TTC549 (cell line): ENCODE results near the gene UPP1.
"Not testable (repeated sequence)": the region's sequence is repeated elsewhere in the genome, so short reads cannot be mapped to it uniquely, and the experiment has no call there.

Experiments used
- FAIRE-seq: peaks from 2 replicates; lab custom pipeline; 2012; peaks lifted over from hg19 to GRCh38; lab: Jason Lieb, UNC

UPP1 gene

DNA sequence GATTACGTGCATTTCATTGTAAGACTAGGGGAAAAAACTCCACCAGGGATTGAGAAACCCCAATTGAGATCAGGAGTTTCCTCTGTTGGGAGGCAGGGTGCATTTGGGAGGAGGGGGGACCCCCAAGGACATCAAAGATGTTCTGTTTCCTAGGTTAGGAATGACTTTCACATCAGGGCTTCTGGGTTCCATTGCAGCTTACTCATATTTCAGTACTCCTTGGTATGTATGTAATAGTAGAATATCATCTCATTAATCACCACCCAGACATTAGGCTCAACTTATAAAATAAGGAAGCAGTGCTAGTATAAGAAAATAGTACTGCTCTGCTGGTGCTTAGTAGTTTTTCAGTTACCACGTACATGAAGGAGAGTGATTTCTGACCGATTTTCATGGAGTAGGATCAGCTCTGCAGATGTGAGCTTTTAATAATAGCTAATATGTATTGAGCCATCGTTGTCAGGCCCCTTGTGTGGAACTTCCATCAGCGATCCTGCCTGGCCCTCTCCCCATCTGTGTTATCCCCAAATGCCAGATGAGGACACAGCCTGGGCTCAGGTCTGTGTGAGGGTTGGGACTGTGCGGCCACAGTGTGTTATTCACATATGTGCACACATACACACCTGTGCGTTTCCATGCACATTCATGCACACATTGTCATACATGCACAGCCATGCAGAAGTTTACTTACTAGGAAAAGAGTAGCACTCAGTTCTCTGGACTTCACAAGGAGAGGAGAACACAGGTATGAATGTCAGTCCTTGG, 23.5 kb downstream of the UPP1 start:
- no peak for FAIRE-seq

DNA sequence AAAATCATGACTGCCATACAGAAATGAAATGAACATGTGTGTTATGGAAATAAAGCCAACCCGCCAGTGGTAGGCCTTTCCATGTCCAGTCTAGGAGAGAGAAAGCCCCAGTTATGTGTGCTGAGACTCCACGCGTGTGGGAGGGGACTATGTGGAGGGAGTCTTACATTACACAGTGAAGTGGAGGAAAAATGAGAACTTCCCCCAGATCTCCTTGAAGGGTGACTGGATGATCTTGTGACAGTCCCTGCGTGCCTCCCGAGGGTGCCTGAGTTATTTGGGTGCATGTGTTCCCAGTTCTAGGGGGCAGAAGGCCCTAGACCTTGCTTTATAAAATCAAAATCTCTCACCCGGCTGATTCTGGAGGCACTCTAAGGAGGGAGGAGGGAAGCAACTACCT, 24.2 kb downstream of the UPP1 start:
- no peak for FAIRE-seq

DNA sequence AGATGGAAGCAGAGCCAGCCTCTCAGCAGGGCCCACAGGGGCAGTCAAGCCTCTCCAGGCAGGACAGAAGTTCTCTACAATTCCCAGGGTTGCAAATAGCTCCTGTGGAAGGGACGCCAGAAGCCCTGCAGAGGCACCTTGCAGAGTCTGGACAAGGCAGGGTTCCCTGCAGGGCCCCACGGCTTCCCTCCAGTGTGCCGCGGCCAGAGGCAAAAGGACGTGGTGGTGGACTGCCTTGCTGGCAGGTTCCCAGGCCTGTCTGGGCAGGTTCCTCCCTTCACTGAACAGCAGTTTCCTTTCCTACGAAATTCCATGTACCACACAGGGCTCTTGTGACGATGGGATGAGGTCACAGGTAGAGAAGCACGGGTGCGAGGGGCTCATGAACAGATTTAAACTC, 25.1 kb downstream of the UPP1 start:
- no peak for FAIRE-seq

DNA sequence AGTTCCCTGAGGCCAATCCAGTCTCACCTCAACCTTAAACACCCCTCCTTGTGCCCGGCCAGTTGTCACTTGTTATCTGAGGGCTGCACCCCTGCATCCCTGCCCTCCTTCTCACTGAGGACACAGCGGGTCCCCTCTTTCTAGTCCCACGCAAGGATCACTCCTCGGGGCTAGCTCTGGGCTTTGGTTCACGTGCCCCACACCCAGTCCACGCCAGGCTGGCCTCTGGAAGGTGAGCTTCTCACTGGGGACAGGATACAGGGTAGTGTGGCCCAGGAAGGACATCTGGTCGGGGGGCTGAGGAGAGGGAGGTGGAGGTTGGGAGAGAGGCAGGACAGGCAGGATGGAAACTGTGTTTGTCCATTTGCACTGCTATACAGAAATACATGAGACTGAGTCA, 25.5 kb downstream of the UPP1 start:
- no peak for FAIRE-seq

DNA sequence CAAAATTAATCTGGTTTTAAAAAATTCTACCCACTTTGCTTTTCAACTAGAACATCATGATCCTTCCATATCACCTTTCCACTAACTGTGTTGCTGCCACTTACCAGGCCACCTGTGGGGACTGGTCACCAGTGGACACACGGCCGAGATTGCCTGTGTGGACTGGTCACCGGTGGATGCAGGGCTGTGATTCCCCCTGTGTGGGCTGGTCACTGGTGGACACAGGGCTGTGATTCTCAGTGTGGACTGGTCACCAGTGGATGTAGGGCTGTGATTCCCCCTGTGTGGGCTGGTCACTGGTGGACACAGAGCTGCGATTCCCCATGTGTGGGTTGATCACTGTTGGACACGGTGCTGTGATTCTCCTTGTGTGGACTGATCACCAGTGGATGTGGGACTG, 27.0 kb downstream of the UPP1 start:
- FAIRE-seq, result no peak

DNA sequence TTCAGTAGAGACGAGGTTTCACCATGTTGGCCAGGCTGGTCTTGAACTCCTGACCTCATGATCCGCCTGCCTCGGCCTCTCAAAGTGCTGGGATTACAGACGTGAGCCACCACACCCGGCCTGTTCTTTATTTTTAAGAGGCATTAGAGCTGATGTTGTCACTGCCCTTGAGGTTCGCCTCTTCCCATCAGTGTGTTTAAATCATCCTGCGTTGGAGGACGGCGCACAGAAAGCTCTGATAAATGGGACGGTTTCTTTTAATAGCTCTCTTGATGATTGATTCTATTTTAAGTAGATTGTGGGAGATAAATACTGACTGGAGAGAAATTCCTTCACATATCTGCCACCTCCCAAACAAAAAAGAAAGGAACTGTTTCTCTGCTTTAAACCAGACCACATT, 29.0 kb downstream of the UPP1 start:
- no peak for FAIRE-seq

DNA sequence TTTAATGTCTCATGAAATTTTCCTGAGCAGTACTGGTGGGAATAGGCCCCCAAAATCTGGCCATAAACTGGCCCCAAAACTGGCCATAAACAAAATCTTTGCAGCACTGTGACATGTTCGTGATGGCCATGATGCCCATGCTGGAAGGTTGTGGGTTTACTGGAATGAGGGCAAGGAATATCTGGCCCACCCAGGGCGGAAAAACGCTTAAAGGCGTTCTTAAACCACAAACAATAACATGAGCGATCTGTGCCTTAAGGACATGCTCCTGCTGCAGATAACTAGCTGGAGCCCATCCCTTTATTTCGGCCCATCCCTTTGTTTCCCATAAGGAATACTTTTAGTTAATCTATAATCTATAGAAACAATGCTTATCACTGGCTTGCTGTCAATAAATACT, 31.5 kb downstream of the UPP1 start:
- not testable (repeated sequence) for FAIRE-seq

DNA sequence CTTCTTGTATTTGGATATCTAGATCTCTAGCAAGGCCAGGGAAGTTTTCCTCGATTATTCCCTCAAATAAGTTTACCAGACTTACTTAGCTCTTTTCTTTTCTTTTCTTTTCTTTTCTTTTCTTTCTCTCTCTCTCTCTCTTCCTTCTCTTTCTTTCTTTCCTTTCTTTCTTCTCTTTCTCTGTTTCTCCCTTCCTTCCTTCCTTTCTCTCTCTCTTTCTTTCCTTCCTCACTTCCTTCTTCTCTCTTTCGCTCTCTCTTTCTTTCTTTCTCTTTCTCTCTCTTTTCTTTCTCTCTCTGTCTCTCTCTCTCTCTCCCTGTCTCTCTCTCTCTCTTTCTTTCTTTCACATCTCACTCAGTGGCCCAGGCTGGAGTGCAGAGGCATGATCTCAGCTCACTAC, 37.0 kb downstream of the UPP1 start:
- FAIRE-seq, result no peak

DNA sequence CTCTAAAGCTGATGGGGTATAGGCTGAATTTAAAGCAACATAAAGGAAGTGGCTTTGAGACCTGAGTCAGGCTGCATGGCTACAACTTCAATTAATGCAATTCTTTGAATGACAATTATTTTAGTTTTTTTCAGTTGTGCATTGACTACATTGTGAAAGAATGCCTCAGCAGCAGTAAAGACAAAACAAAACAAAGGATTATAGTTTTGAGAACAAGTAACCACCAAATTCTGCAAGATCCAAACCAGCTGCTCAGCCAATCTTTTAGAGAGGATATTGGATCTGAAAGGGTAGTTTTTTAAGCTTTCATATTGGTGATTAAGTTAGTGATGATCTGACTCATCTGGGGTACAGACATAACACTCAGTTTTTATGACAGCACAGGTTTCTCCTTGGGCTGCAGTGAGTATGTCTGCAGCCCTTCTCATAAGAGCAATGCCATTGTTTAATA, 41.6 kb downstream of the UPP1 start:
- no peak for FAIRE-seq

DNA sequence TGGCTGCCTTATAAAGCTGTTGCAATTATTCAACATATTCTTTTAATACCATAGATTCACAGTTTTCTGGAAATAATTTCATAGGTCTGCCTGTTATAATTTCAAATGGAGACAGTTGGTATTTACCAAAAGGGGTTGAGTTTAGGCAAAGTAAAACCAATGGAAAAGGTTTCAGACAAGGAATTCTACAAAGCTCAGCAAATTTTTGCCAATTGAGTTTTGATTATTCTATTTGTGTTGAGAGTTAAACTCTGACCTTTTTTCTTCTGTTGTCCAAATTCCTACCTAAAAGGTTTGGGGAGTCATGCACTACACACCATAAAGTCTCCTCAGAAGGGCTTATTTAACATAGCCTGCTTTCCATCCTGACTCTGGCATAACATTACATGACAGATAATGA, 43.7 kb downstream of the UPP1 start:
- no peak for FAIRE-seq

DNA sequence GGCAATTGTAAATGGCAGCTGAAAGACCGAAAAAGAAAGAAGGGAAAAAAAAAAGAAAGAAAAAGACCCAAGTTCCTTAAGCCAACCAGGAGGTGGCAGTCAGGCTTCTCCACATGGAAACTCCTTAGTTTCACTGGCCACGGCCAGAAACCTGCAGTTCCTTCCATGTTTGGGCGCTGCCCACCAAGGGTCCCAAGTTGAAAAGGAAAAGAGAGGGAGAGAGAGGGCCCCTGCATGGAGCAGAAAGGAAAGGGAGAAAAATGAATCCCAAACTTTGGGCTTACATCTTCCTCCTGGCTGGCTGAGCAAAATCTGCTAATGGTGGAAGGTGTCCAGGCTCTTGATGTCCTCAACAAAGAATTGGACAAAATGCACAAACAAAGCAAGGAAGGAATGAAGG, 50.4 kb downstream of the UPP1 start:
- no peak for FAIRE-seq

DNA sequence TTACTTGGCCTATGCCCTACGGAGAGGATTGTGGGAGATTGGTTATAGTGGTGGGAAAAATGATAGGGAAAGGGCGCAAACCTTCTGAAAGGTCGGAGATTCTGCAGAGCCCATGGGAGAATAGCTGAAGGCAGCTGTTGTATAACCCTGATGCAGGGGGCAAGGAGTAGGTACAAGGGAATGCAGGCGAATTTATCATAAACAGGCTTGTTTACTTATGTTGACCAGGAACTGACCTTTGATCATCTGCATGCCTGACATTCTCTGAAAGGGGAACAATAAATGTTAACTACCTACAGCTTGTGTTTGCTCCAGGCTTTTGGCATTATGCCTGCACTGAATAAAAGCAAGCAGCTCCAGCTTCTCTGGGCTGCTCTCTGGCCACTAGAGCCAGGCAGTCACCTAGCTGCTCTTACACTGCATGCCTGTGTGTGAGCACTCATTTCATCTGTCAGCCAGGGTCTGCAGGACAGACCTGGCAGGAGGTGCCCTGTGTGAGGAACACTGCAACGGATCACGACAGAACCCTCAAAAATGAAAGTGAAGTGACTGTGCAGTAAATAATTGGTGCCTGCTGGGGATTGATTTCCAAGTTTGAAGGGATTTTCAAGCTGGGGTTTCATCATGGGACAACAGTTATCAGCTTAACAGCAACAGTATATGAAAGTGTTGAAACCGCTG, 51.1 kb downstream of the UPP1 start:
- FAIRE-seq, result no peak

DNA sequence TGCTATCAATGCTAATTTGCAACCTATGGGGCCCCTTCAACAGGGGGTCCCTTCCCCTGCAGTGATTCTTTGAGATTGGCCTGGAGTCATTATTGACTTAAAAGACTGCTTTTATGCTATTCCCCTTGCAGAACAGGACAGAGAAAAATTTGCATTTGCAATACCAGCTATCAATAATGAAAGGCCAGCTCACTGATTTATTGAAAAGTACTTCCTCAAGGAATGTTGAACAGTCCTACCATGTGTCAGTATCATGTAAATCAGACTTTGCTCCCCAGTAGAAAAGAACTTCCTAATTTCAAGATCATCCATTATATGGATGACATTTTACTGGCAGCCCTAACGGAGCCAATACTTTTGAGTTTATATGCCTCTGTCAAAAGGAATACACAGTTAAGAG, 52.5 kb downstream of the UPP1 start:
- no peak for FAIRE-seq

DNA sequence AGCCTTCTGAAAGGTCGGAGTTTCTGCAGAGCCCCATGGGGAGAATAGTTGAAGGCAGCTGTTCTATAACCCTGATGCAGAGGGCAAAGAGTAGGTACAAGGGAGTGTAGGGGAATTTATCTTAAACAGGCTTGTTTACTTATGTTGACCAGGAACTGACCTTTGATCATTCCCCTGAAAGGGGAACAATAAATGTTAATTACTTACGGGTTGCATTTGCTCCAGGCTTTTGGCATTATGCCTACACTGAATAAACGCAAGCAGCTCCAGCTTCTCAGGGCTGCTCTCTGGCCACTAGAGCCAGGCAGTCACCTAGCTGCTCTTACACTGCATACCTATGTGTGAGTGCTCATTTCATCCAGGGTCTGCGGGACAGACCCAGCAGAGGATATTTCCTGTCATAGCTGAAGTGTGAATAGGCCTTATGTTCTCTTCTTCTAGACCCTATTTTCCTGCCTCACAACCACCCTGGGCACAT, 55.3 kb downstream of the UPP1 start:
- FAIRE-seq, result no peak

DNA sequence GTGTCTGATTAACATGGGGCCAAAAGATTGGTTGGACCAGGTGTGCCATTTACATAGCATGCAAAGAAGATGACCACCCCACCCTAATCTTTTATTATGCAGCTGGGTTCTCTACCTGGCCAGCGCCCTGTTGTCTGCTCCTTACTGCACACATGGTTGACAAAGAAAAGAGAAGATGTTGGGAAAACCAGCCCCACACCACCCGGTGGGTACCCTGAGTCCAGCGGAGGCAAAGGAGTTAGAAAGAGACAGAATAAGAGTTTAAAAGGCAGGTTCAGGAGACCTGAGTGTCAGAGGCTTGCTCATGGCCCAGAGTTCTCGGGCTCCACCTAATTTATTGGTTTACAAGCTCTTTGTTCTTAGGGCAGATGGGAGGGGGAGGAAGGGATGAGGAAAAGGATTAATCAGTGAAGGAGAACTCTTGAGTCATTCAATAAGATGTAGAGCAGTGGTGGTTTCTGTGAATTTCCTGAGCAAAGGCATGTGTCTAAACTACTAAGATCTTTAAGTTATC, 58.1 kb downstream of the UPP1 start:
- FAIRE-seq, result no peak

DNA sequence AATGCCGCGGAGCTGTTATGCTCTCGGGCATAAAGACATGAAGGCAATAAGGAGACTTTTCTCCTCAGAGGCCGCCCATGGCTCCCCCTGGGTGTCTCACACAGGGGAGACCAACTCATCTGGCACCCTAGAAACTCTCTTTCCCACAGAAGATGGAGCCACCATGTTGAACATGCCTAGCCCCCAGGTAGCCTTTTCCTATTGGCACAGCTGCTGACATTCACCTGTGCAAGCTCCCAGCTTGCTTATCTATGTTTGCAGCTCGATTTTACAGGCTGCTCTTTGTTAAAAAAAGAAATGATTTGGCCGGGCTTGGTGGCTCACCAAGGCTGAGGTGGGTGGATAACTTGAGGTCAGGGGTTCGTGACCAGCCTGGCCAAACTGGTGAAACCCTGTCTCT, 58.6 kb downstream of the UPP1 start:
- FAIRE-seq, result not testable (repeated sequence)

DNA sequence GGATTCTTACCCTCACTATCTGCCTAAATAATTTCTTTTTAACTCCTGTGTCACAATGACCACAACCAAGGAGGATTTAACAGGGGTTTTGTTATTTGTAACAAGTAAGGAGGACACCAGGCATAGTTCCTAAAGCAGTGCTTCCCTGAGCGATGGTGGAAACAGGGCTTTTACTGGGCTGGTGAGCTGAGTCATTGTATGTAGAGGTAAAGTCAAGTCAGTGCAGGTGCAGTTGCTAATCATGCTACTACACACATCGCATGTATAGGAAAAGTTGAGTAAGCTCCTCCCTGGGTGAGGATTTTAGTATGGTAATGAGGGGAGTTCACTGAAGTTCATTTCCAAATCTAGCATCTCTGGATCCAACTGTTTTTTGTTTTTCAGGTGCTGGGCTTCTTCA, 59.2 kb downstream of the UPP1 start:
- no peak for FAIRE-seq

DNA sequence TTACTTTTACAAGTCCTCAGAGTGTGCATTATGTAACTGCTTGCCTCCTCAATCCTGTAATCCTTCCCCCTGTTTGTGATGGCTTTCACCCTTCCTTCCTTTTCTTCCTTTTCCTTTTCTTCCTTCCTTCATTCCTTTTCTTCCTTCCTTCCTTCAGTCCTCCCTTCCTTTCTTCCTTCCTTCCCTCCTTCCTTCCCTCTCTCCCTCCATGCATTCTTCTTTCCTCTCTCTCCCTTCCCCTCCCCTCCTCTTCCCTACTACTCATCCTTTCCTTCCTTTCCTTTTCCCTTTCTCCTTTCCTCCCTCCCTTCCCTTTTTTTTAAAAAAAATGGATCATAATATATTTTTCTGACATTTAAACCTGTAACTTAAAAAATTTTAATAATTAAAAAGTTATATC, 60.0 kb downstream of the UPP1 start:
- FAIRE-seq, result no peak

DNA sequence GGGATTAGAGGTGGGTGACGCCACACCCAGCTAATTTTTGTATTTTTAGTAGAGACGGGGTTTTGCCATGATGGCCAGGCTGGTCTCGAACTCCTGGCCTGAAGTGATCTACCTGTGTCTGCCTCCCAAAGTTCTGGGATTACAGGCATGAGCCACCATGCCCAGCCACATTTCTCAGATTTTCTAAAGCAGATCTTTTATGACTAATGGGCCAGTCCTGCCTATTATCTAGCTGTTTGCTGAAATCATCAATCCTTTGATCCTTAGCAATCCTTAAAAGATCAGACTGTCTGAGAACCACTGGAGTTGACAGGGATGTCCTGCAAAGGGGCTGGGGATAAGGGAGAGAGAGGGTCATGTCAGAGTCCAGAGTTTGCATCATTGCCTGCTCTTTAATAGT, 61.0 kb downstream of the UPP1 start:
- FAIRE-seq, result no peak

DNA sequence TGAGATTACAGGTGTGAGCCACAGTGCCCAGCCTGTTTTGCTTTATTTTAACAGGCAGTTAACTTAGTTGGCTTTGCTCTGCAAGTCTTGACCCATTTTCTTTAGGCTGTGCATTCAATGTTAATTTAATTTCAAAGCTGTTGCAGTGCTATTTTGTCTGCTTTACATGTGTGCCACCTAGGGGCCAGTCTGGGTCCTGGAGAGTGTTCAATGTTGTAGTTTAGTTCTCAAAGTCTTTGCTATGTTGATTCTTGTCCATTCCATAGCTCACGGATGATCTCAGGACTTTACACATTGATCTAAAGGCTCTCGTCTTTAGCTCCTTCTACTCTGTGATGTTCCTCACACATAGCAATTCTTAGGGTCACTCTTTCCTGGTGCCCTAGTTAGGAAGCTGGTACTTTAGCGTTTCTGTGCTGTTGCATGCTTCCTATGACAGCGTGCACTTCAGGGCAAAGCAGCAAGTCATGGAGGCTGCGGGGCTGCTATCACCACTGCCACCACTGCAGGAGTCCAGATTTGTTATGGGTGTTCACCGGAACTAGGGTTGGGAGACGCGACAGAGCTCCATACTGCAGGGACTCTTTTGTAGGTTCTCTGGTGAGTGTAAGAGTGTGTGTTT, 65.8 kb downstream of the UPP1 start:
- peak; percentile 79 for FAIRE-seq
